GM13977 (cell line): ENCODE results near the gene DTNA.

Source experiments
- DNase-seq: peaks from one replicate; pipeline ENCODE4 v3.0.0; 2012; ENCODE audit warnings: low spot score
- CTCF ChIP-seq: IDR thresholded peaks from 2 replicates; pipeline ENCODE4 v1.5.1; 2012; ENCODE audit warnings: mild to moderate bottlenecking, control low read depth; ENCODE audit not compliant: insufficient read depth; ENCODE audit errors: extremely low read depth, missing control alignments
- in situ Hi-C: fragments of 300-500 bp; cut with MboI; formaldehyde crosslinking; loops from one replicate; pipeline ENCODE4 v1.12.0; 2022; ENCODE audit warnings: low sequenced_read_pairs, low pct_unique_long_range_greater_than_20kb, mixed read lengths, inconsistent platforms; ENCODE audit not compliant: unreplicated experiment

Gene DTNA

DNA sequence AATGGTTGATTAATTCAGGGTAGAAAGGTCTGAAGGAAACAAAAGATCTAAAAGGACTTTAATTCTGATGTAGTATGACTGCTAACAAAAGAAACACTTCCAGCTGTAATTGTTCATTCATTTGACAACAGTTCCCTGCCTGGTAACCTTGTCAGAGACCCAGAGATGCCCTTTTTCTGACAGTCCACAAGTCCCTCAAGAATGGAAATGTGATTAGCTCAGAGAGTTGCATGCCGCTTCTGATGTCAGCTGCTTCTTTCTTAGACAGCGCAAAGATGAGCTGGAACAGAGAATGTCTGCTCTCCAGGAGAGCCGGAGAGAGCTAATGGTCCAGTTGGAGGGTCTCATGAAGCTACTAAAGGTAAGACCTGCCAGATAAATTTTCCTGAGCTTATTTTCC, 153.6 kb downstream of the DTNA start:
- no peak for TF ChIP-seq CTCF
- in situ Hi-C loops = no loop called here
- no peak for DNase-seq

GRCh38 chr18:34864836-34865497, 154.9 kb downstream of the DTNA start:
- no peak for DNase-seq
- no peak for TF ChIP-seq CTCF
- in situ Hi-C loops = no loop called here

GRCh38 chr18:34866310-34866709, 156.2 kb downstream of the DTNA start:
- in situ Hi-C loops = no loop called here

DNA sequence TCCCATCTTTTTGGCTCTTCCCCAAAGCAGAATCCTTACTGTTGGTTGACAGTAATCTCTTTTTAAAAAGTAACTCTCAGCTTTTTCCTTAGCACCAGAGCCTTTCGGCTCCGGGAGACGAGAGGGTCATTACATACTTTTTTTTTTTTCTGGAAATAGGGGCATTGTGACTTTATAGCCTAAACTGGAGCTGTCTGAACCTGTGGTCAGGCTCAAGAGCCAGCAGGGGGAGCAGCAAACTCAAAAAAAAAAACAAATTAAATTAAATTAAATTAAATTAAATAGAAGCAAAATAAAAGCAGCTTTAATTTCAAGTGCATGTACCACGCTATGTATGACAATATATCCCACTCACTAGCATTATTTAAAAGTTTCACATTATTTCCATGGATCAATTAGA, 156.6 kb downstream of the DTNA start:
- in situ Hi-C loops = no loop called here
- TF ChIP-seq CTCF = peak; percentile 40
- no peak for DNase-seq

More at GRCh38 chr18:34866310-34866709, 156.2 kb downstream of the DTNA start:
- no peak for TF ChIP-seq CTCF
- DNase-seq = no peak

- TF ChIP-seq CTCF = no peak
- no peak for DNase-seq
- in situ Hi-C loops = no loop called here
These were observed 157.4 kb downstream of the DTNA start for GRCh38 chr18:34867520-34867919.

DNA sequence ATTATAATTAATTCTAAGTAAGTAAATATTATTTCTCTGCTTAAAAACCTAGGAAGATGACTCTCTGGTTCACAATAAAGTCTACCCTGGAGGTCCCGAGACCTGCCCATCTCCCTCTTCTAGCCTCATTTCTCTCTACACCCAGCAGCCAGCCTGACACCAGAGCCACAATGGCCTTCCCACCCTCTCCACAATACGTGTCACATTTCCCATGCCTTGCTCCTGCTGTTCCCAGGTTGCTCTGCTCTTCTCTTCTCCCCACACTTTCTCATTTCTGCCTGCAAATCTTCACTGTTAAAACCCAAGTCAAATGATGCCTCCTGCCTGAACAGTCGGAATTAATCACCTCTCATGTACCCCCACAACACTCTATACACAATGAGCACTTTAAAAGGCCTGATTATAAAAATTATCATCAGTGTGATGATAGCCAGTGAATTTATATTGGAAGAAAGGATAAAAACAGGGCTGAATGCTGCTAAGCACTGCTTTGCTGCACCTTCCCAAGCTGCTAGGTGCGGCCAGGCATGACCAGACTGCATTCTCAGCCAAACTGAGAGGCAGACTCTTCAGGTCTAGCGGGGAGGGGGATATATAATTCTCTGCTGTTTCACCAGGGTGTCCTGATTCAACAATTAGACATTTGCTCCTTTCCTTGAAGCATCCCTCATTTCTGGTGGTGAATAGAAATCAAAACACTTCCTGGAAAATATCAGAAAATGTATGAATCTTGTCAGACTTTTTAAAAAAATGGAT, 160.6 kb downstream of the DTNA start:
- no peak for TF ChIP-seq CTCF
- DNase-seq = no peak
- in situ Hi-C loops = no loop called here
